WTC11 (cell line): Measurements from ENCODE around the gene PRAMEF20. TPM values are rescaled to one million over a fixed set of nuclear protein-coding genes. Genes with fewer than 3 reads are reported as not detected.

Source experiments
- ATAC-seq: fragments of 200-7000 bp; cut with Tn5 transposase; 2 replicates; pipeline ENCODE4 v1.10.0; 2021; ENCODE audit warnings: mild to moderate bottlenecking, moderate library complexity
- CTCF ChIA-PET: fragments of 300-600 bp; sonication (Branson Sonifier 250); formaldehyde crosslinking; loops from one replicate; lab custom pipeline; 2021; ENCODE audit warnings: antibody characterized with exemption; lab: Charles Lee
- POLR2A ChIA-PET: fragments of 350-600 bp; sonication (Branson Sonifier 250); formaldehyde crosslinking; loops from one replicate; lab custom pipeline; 2021; ENCODE audit warnings: antibody characterized with exemption; lab: Charles Lee
- DNase-seq: peaks from one replicate; pipeline ENCODE4 v3.0.0; 2021; ENCODE audit warnings: low spot score
- H3K27ac Mint-ChIP-seq: 2 replicates; pipeline ENCODE4 v1.8.0; 2021; ENCODE audit warnings: mixed read lengths
- H3K27me3 Mint-ChIP-seq: 2 replicates; pipeline ENCODE4 v1.8.0; 2021; ENCODE audit warnings: low read depth, mild to moderate bottlenecking, moderate library complexity, mixed read lengths
- H3K36me3 Mint-ChIP-seq: 2 replicates; pipeline ENCODE4 v1.8.0; 2021; ENCODE audit warnings: mixed read lengths
- H3K4me1 Mint-ChIP-seq: 2 replicates; pipeline ENCODE4 v1.8.0; 2022; ENCODE audit warnings: mixed read lengths
- H3K4me3 Mint-ChIP-seq: 2 replicates; pipeline ENCODE4 v1.8.0; 2021; ENCODE audit warnings: mild to moderate bottlenecking, moderate library complexity, mixed read lengths
- H3K9me3 Mint-ChIP-seq: 2 replicates; pipeline ENCODE4 v1.8.0; 2021; ENCODE audit warnings: mixed read lengths
- ELF4 ChIP-seq: sonication (generic); formaldehyde crosslinking; IDR thresholded peaks from 2 replicates; pipeline ENCODE4 v1.8.1; 2022; ENCODE audit warnings: low read depth, mild to moderate bottlenecking, moderate library complexity, missing genetic modification reagents
- EMX1 ChIP-seq: fragments of 250-450 bp; sonication (Bioruptor Pico); IDR thresholded peaks from 2 replicates; pipeline ENCODE4 v1.8.0; 2021; ENCODE audit warnings: mild to moderate bottlenecking
- ETV6 ChIP-seq: sonication (generic); formaldehyde crosslinking; IDR thresholded peaks from 2 replicates; pipeline ENCODE4 v1.8.1; 2022; ENCODE audit warnings: mild to moderate bottlenecking, missing genetic modification reagents
- FOXJ3 ChIP-seq: sonication (generic); formaldehyde crosslinking; IDR thresholded peaks from 2 replicates; pipeline ENCODE4 v1.9.0; 2021; ENCODE audit warnings: missing genetic modification reagents, mild to moderate bottlenecking, borderline replicate concordance
- FOXK1 ChIP-seq: sonication (generic); formaldehyde crosslinking; IDR thresholded peaks from 2 replicates; pipeline ENCODE4 v1.8.0; 2022; ENCODE audit warnings: mild to moderate bottlenecking, moderate library complexity, missing genetic modification reagents
- KAT7 ChIP-seq: sonication (generic); formaldehyde crosslinking; IDR thresholded peaks from 2 replicates; pipeline ENCODE4 v1.8.1; 2023; ENCODE audit warnings: missing genetic modification reagents, mild to moderate bottlenecking, borderline replicate concordance
- MXD4 ChIP-seq: fragments of 250-450 bp; sonication (Bioruptor Pico); IDR thresholded peaks from 2 replicates; pipeline ENCODE4 v1.8.0; 2021; ENCODE audit warnings: mild to moderate bottlenecking, moderate library complexity, borderline replicate concordance
- PRRX2 ChIP-seq: fragments of 250-450 bp; sonication (Bioruptor Pico); IDR thresholded peaks from 2 replicates; pipeline ENCODE4 v1.8.0; 2021; ENCODE audit warnings: mild to moderate bottlenecking
- RORB ChIP-seq: fragments of 250-450 bp; sonication (Bioruptor Pico); IDR thresholded peaks from 2 replicates; pipeline ENCODE4 v1.9.0; 2021; ENCODE audit warnings: mild to moderate bottlenecking
- SOX15 ChIP-seq: fragments of 250-450 bp; sonication (Bioruptor Pico); IDR thresholded peaks from 2 replicates; pipeline ENCODE4 v1.9.0; 2021; ENCODE audit warnings: mild to moderate bottlenecking
- ZNF317 ChIP-seq: sonication (generic); formaldehyde crosslinking; IDR thresholded peaks from 2 replicates; pipeline ENCODE4 v1.8.1; 2023; ENCODE audit warnings: low read depth, mild to moderate bottlenecking, moderate library complexity, missing genetic modification reagents, borderline replicate concordance
- ZNF396 ChIP-seq: fragments of 250-450 bp; sonication (Bioruptor Pico); IDR thresholded peaks from 2 replicates; pipeline ENCODE4 v1.8.0; 2021; ENCODE audit warnings: mild to moderate bottlenecking, moderate library complexity, borderline replicate concordance
- total RNA-seq: library from RNA; stranded (reverse); gene quantifications from 3 replicates; pipeline ENCODE4 v1.2.3, GENCODE V29; 2021
- TF ChIP-seq, protein P1 (sequence below): sonication (generic); formaldehyde crosslinking; IDR thresholded peaks from 2 replicates; pipeline ENCODE4 v1.8.0; 2022; ENCODE audit warnings: mild to moderate bottlenecking, missing genetic modification reagents
- TF ChIP-seq, protein P2 (sequence below): sonication (generic); formaldehyde crosslinking; IDR thresholded peaks from 2 replicates; pipeline ENCODE4 v1.8.1; 2023; ENCODE audit warnings: mild to moderate bottlenecking, missing genetic modification reagents, moderate library complexity
- TF ChIP-seq, protein P3 (sequence below): sonication (generic); formaldehyde crosslinking; IDR thresholded peaks from 2 replicates; pipeline ENCODE4 v1.8.0; 2022; ENCODE audit warnings: mild to moderate bottlenecking, missing genetic modification reagents
- TF ChIP-seq, protein P4 (sequence below): sonication (generic); formaldehyde crosslinking; IDR thresholded peaks from 2 replicates; pipeline ENCODE4 v1.8.0; 2023; ENCODE audit warnings: missing genetic modification reagents
- TF ChIP-seq, protein P5 (sequence below): fragments of 250-450 bp; sonication (Bioruptor Pico); IDR thresholded peaks from 2 replicates; pipeline ENCODE4 v1.9.0; 2021; ENCODE audit warnings: mild to moderate bottlenecking, borderline replicate concordance
- TF ChIP-seq, protein P6 (sequence below): fragments of 250-450 bp; sonication (Bioruptor Pico); IDR thresholded peaks from 2 replicates; pipeline ENCODE4 v1.9.0; 2021; ENCODE audit warnings: moderate library complexity, mild to moderate bottlenecking, inconsistent platforms, borderline replicate concordance
- TF ChIP-seq, protein P7 (sequence below): fragments of 200-600 bp; IDR thresholded peaks from 2 replicates; pipeline ENCODE4 v1.8.0; 2022; ENCODE audit warnings: antibody characterized with exemption
- TF ChIP-seq, protein P8 (sequence below): fragments of 250-450 bp; sonication (Bioruptor Pico); IDR thresholded peaks from 2 replicates; pipeline ENCODE4 v1.9.0; 2021; ENCODE audit warnings: mild to moderate bottlenecking

The PRAMEF20 gene
- total RNA-seq, 1 experiment from 2014 or later: not detected

DNA sequence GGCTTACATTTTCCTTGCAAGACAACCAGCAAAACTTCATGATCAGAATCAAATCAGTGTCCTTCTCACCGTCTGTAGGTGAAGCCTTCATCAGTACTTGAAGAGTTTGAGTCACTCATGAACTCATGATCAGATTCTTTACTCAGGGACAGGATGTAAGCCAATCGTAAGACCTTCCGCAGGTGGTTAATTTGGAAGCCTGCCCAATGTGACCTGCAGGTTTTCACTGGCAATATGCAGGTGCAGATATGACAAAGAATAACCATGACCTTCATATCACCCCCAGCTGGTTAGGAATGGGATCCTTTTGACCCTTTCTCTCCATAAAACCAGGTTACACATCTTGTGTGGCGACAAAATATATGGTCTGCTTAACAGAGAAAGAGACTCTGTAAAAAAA is 2.4 kb upstream of the PRAMEF20 start:
- ChIA-PET POLR2A (no interaction called here), CTCF (no interaction called here)
- Mint-ChIP-seq H3K4me1 (no peaks in the 10 kb centered on the region), H3K36me3 (peaks cover 45% of the 10 kb centered on the region)
- TF ChIP-seq, protein P1, sequence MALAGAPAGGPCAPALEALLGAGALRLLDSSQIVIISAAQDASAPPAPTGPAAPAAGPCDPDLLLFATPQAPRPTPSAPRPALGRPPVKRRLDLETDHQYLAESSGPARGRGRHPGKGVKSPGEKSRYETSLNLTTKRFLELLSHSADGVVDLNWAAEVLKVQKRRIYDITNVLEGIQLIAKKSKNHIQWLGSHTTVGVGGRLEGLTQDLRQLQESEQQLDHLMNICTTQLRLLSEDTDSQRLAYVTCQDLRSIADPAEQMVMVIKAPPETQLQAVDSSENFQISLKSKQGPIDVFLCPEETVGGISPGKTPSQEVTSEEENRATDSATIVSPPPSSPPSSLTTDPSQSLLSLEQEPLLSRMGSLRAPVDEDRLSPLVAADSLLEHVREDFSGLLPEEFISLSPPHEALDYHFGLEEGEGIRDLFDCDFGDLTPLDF: no peak
- TF ChIP-seq, protein P2, sequence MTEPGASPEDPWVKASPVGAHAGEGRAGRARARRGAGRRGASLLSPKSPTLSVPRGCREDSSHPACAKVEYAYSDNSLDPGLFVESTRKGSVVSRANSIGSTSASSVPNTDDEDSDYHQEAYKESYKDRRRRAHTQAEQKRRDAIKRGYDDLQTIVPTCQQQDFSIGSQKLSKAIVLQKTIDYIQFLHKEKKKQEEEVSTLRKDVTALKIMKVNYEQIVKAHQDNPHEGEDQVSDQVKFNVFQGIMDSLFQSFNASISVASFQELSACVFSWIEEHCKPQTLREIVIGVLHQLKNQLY: no peak
- TF ChIP-seq, protein P3, sequence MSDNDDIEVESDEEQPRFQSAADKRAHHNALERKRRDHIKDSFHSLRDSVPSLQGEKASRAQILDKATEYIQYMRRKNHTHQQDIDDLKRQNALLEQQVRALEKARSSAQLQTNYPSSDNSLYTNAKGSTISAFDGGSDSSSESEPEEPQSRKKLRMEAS (CRISPR knock-in tag): no peak
- TF ChIP-seq EMX1: no peak
- no peak for TF ChIP-seq RORB (CRISPR knock-in tag)
- TF ChIP-seq FOXJ3: no peak
- no peak for TF ChIP-seq PRRX2
- no peak for TF ChIP-seq KAT7
- TF ChIP-seq, protein P4, sequence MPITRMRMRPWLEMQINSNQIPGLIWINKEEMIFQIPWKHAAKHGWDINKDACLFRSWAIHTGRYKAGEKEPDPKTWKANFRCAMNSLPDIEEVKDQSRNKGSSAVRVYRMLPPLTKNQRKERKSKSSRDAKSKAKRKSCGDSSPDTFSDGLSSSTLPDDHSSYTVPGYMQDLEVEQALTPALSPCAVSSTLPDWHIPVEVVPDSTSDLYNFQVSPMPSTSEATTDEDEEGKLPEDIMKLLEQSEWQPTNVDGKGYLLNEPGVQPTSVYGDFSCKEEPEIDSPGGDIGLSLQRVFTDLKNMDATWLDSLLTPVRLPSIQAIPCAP (CRISPR knock-in tag): no peak
- TF ChIP-seq, protein P5, sequence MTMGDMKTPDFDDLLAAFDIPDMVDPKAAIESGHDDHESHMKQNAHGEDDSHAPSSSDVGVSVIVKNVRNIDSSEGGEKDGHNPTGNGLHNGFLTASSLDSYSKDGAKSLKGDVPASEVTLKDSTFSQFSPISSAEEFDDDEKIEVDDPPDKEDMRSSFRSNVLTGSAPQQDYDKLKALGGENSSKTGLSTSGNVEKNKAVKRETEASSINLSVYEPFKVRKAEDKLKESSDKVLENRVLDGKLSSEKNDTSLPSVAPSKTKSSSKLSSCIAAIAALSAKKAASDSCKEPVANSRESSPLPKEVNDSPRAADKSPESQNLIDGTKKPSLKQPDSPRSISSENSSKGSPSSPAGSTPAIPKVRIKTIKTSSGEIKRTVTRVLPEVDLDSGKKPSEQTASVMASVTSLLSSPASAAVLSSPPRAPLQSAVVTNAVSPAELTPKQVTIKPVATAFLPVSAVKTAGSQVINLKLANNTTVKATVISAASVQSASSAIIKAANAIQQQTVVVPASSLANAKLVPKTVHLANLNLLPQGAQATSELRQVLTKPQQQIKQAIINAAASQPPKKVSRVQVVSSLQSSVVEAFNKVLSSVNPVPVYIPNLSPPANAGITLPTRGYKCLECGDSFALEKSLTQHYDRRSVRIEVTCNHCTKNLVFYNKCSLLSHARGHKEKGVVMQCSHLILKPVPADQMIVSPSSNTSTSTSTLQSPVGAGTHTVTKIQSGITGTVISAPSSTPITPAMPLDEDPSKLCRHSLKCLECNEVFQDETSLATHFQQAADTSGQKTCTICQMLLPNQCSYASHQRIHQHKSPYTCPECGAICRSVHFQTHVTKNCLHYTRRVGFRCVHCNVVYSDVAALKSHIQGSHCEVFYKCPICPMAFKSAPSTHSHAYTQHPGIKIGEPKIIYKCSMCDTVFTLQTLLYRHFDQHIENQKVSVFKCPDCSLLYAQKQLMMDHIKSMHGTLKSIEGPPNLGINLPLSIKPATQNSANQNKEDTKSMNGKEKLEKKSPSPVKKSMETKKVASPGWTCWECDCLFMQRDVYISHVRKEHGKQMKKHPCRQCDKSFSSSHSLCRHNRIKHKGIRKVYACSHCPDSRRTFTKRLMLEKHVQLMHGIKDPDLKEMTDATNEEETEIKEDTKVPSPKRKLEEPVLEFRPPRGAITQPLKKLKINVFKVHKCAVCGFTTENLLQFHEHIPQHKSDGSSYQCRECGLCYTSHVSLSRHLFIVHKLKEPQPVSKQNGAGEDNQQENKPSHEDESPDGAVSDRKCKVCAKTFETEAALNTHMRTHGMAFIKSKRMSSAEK (CRISPR knock-in tag): no peak
- no peak for TF ChIP-seq ZNF317 (CRISPR knock-in tag)
- TF ChIP-seq, all 79 proteins: peak for 0
- peaks cover 68% of the 10 kb centered on the region for H3K9me3 Mint-ChIP-seq
- no peak overlapping the region for H3K4me3 Mint-ChIP-seq
- H3K27me3 Mint-ChIP-seq: peaks cover 6% of the 10 kb centered on the region
- no peak overlapping the region for H3K27ac Mint-ChIP-seq
- DNase-seq (no peak), ATAC-seq (no peak)

DNA sequence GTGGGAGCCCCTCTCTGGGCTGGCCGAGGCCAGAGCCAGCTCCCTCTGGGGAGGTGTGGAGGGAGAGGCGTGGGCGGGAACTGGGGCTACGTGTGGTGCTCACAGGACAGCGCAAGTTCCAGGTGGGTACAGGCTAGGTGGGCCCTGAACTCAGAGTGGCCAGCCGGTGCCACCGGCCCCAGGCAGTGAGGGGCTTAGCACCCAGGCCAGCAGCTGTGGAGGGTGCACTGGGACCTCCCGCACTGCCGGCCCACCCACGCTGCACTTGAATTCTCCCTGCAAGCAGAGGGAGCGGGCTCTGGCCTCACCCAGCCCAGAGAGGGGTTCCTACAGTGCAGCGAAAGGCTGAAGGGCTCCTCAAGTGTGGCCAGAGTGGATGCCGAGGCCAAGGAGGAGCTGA is 20.2 kb downstream of the PRAMEF20 start:
- no peak overlapping the region for H3K4me3 Mint-ChIP-seq
- peaks cover 61% of the 10 kb centered on the region for H3K36me3 Mint-ChIP-seq
- POLR2A ChIA-PET: no interaction called here
- H3K27ac Mint-ChIP-seq: no peak overlapping the region
- DNase-seq (no peak), ATAC-seq (no peak)
- H3K27me3 Mint-ChIP-seq: peaks cover 14% of the 10 kb centered on the region
- CTCF ChIA-PET: no interaction called here
- H3K9me3 Mint-ChIP-seq: peaks cover 54% of the 10 kb centered on the region
- H3K4me1 Mint-ChIP-seq: no peaks in the 10 kb centered on the region
- TF ChIP-seq SOX15 (CRISPR knock-in tag) (no peak), ZNF396 (CRISPR knock-in tag) (no peak), EMX1 (no peak), FOXK1 (CRISPR knock-in tag) (no peak), ELF4 (CRISPR knock-in tag) (no peak), ETV6 (no peak), MXD4 (CRISPR knock-in tag) (no peak)
- TF ChIP-seq, protein P6, sequence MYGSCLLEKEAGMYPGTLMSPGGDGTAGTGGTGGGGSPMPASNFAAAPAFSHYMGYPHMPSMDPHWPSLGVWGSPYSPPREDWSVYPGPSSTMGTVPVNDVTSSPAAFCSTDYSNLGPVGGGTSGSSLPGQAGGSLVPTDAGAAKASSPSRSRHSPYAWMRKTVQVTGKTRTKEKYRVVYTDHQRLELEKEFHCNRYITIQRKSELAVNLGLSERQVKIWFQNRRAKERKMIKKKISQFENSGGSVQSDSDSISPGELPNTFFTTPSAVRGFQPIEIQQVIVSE: no peak
- TF ChIP-seq, protein P7, sequence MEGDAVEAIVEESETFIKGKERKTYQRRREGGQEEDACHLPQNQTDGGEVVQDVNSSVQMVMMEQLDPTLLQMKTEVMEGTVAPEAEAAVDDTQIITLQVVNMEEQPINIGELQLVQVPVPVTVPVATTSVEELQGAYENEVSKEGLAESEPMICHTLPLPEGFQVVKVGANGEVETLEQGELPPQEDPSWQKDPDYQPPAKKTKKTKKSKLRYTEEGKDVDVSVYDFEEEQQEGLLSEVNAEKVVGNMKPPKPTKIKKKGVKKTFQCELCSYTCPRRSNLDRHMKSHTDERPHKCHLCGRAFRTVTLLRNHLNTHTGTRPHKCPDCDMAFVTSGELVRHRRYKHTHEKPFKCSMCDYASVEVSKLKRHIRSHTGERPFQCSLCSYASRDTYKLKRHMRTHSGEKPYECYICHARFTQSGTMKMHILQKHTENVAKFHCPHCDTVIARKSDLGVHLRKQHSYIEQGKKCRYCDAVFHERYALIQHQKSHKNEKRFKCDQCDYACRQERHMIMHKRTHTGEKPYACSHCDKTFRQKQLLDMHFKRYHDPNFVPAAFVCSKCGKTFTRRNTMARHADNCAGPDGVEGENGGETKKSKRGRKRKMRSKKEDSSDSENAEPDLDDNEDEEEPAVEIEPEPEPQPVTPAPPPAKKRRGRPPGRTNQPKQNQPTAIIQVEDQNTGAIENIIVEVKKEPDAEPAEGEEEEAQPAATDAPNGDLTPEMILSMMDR: no peak
- TF ChIP-seq, protein P8, sequence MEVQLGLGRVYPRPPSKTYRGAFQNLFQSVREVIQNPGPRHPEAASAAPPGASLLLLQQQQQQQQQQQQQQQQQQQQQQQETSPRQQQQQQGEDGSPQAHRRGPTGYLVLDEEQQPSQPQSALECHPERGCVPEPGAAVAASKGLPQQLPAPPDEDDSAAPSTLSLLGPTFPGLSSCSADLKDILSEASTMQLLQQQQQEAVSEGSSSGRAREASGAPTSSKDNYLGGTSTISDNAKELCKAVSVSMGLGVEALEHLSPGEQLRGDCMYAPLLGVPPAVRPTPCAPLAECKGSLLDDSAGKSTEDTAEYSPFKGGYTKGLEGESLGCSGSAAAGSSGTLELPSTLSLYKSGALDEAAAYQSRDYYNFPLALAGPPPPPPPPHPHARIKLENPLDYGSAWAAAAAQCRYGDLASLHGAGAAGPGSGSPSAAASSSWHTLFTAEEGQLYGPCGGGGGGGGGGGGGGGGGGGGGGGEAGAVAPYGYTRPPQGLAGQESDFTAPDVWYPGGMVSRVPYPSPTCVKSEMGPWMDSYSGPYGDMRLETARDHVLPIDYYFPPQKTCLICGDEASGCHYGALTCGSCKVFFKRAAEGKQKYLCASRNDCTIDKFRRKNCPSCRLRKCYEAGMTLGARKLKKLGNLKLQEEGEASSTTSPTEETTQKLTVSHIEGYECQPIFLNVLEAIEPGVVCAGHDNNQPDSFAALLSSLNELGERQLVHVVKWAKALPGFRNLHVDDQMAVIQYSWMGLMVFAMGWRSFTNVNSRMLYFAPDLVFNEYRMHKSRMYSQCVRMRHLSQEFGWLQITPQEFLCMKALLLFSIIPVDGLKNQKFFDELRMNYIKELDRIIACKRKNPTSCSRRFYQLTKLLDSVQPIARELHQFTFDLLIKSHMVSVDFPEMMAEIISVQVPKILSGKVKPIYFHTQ: no peak
- TF ChIP-seq, protein P3 (CRISPR knock-in tag): no peak
